GM21367 (cell line): ENCODE measurements around the gene ZDHHC7.
A peak's percentile ranks its signal among the peaks of the same experiment; 100 is the strongest.
"Not testable (repeated sequence)": the region's sequence is repeated elsewhere in the genome, so short reads cannot be mapped to it uniquely, and the experiment has no call there.

Source experiments
- ATAC-seq: cut with Tn5 transposase; IDR thresholded peaks from one replicate; pipeline ENCODE4 v1.9.1; 2021; ENCODE audit not compliant: unreplicated experiment

The ZDHHC7 gene, protein sequence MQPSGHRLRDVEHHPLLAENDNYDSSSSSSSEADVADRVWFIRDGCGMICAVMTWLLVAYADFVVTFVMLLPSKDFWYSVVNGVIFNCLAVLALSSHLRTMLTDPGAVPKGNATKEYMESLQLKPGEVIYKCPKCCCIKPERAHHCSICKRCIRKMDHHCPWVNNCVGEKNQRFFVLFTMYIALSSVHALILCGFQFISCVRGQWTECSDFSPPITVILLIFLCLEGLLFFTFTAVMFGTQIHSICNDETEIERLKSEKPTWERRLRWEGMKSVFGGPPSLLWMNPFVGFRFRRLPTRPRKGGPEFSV

DNA sequence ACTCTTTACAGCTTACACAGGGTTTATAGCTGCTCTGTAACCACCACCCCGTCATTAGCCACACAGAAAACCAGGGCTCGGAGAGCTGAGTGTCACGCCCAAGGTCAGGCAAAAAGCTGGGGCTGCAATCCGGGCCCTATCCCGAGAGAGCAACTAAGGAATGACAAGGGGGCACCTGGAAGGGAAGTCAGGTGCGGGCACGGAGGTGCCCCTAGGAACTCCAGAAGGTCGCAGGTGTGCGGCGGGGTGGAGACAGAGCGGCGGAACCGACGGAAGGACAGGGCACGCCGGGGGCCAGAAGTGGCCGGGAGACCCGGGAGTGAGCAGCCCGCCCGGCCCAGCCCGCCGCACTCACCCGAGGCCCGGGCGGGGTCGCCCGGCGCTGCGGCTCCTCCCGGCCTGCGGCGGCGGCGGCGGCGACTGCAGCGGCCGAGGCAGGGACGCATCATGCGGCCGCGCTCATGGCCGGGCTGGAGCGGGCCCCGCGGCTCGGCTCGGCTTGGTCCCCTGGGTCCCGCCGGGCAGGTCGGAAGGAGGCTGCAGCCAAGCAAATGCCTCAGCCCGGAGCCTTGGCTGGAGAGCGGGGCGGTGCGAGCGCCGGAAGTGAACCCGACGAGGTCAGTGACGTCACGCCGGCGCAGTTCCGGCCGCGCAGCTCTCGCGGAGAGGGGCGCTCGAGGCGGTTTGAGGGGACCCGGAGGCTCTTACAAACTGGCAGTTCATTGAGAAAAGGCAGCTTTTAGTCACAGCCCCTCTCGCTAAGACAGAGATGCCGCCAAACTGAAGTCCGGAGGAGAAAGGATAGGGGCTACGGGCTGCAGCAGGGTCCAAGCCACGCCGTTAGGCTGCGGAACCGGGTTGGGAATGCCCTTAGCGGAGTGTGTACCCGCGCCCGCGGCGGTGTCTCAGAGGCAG is at the start of gene ZDHHC7:
ZDHHC7 (minus strand) TSS at position 605 of the 915 bp plus-strand sequence. CDS start 20,917 bp downstream, outside the sequence.
- peak; percentile 87 for ATAC-seq

DNA sequence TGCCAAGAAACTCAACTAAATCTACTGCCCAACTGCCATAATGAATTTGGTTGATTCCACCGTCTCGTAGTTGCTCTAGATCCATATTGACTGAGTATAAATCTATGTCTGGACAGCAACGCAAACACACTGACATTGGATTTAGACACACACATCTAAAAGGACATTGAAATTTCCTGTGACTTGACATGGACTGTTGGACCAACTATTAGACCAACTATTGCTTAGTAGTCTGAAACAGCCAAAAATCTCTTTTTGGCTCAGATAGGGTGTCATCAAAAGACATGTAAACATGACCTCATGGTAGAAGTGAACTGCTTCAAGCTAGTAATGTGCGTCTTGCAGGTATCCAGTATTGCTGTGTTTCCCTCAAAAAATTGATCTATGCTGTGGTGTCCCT is 47.6 kb upstream of the ZDHHC7 start:
- ATAC-seq = no peak

DNA sequence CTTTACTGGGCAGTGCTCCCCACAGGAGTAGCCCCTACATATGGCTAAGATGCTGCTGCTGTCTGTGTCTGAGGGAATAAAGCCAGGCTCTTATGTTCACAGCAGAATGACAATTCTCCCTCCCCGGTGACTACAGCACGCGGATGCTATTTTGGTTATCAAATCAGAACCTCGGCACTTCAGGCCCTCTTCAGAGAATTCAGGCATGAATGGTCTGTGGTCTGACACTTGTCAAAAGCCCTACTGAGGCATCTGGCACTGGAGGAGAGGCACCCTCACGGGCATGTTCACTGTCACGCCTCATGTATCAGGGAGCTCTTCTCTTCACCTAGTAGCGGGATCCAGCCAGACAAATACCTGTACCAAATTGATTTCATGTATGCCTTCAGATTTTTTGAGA is 46.6 kb upstream of the ZDHHC7 start:
- ATAC-seq = no peak

DNA sequence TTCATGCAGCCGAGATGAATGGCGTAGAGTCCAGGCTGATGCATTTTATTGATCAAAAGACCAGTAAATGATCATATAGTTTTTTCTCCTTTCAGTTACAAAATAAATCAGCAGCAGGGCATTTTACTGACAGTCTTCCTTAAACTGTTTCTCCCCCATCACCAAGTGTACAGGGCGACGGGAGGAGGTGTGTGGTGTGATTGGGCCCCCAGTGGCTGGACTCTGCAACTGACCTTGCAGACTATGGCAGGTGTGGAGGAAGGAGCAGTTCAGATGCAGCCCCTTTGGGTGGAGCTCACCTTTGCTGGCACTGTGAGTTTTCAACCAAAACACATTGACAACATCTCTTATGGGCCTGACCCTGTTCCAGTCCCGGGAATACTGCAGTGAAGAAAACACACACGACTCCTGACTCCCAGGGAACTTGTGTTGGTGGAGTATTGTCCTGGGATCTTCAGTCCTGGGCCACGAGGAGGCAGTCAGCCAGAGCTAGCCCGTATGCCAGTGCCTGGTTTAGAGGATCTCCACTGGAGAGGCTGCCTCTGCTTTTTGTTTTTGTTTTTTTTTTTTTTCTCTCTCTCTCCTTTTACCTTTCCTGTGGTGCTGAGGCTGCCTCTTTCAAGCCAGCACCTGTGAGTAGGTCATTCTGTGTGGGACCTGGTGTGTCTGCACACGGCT is 46.0 kb upstream of the ZDHHC7 start:
- no peak for ATAC-seq

DNA sequence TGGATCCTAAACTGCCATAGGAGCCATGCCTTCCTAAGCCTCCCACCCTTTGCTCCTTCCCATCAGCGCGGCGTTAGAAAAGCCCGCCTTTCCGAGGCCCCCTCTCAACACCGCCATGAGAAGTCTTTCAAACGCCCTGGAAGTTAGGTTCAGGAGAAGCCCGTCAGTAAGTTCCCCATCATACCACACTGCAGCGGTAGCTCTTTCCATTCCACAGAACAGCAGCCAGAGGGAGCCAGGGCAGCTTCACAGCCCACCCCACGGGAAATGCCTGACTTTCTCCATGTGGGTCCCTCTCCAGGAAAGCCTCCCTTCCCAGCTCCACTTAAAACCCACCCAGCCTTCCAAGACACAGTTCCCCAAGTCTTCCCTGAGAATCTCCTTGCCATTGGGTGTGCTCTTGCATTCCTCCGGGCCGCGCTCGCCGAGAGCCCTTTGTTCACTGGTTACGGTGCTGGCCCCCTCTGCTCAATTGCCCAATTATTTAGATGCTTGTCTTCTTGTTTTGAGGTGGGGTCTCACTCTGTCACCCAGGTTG is 44.9 kb upstream of the ZDHHC7 start:
- no peak for ATAC-seq

DNA sequence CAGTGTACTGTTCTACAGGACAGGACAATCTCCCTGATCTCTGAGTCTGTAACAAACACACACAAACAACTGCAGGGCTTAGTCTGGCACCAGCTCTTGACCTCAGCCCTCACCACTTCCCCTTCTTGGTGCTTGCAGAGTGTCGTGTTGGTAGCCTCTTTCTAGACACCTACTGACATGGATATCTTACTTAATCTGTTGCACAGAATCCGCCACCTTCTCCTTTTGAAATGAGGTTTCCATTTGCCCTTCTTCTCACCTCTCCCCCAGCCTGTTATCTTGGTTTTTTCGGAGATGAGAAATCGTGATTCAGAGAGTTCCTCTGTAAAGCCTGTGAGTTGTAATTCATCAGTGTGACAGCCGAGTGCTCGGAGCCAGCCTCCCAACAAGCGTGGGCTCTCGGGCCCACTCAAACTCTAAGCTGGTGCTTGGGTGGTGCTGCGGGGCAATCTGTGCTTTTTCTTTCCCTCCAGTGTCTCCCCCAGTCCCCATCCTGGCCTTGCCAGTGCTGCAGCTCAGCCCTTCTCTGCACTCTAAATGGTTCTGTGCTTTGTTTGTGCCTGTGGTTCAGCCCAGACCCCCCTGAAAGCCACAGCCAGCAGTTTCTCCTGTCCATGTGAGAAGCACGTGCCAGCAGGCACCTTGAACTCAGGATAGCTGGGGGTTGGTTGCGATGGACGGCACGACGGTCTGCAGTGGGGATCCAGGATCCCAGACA is 44.3 kb upstream of the ZDHHC7 start:
- peak; percentile 87 for ATAC-seq

DNA sequence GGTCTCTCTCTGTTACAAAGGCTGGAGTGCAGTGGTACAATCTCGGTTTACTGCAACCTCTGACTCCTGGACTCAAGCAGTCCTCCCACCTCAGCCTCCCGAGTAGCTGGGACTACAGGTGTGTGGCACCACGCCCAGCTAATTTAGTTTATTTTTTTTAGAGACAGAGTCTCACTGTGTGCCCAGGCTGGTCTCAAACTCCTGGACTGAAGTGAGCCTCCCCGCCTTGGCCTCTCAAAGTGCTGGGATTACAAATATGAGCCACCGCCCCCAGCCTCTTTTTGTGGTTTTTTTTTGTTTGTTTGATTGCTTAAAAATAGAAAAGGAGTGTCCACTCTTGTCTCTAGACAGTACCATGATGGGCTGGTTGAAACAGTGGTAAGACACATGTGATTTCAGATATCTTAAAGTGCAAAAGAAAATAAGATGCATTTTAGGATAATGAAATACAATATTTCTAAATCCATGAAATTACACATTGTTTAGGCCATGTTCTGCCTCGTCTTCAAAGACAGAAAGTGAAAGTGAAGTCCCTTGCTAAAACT is 43.7 kb upstream of the ZDHHC7 start:
- no peak for ATAC-seq

DNA sequence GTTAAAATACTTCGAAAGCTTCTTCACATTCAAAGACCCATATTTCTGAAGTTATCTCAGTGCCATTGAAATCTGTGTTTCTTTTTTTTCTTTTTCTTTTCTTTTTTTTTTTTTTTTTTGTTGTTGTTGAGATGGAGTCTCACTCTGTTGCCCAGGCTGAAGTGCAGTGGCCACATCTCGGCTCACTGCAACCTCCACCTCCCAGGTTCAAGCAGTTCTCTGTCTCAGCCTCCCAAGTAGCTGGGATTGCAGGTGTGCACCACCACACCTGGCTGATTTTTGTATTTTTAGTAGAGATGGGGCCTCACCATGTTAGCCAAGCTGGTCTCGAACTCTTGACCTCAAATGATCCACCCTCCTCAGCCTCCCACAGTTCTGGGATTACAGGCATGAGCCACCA is 43.0 kb upstream of the ZDHHC7 start:
- not testable (repeated sequence) for ATAC-seq

DNA sequence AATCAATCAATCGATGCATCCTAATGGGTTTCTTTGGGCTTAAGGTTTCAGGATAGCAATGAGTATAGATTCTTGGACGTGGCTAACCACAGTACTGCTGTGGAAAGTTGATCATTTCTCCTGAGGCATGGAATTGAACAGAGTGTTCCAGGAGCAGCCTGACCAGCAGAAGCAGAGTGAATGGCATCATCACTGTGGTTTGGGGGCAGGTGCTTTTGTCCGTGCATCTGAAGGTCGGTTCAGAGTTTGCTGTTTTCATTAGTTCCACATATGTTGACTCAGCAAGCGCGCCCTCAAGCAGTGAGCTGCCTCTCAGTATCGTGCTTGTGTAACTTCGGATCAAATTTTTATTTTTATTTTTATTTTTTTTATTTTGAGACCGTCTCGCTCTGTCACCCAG is 41.2 kb upstream of the ZDHHC7 start:
- no peak for ATAC-seq

DNA sequence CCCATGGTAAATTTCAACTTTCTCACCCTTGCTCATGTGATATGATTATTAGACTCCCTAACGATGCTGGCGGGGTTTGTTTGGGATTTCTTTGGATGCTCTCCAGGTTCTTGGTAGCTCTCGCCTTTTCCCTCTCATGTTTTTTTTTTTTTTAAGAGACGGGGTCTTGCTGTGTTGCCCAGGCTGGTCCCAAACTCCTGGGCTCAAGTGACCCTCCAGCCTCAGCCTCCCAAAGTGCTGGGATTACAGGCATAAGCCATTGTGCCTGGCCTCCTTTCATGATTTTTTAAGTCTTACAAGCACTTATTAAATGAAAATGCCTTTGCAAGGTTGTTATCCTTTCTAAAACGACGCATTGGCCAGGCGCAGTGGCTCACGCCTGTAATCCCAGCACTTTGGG is 40.3 kb upstream of the ZDHHC7 start:
- no peak for ATAC-seq

DNA sequence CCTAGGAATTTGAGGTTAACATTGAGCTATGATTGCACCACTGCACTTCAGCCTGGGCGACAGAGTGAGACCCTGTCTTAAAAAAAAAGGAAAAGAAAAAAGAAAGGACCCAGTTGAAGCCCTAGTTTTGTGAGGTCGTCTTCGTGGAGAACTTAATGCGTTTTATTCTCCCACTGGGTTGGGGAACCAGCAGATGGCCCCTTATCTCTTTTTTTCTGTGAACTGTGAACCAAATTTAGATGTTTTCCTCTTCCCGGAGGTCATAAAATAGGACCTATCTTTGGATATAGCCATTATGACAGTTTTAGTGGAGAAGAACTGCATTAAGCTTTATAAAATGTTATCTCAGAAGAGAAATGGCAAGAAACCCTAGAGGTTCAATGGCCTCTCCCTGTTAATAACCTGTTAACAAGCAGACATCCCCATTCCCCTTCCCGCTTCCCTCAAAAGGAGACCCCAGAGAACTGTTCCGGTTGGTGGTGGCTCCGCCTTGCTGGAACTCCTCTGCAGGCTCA is 39.8 kb upstream of the ZDHHC7 start:
- ATAC-seq = no peak

DNA sequence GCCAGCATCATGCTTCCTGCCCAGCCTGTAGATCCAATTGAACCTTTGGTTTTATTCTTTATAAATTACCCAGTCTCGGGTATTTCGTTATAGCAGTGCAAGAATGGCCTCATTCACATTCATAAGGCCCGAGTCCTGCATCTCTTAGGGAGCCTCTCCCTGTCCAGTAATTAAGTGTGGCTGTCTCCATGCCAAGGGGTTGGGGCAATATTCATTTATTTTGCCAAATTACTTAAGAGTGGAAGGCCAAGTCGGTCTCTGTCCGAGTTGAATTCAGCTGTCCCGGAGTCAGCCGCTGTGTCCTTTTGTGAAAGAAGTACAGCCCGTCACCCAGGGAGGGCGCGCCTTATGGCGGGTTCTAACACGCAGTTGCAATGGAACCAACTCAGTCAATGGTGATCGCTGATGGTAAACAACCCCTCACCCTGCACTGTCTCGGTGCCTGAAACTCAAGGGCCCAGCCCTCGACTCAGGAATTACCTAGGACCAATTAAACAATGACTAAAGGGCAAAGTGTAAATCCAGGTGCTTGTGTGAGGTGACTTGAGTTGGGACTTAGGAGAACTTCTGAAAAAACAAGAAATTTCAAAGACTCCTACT is 38.5 kb upstream of the ZDHHC7 start:
- ATAC-seq = no peak

DNA sequence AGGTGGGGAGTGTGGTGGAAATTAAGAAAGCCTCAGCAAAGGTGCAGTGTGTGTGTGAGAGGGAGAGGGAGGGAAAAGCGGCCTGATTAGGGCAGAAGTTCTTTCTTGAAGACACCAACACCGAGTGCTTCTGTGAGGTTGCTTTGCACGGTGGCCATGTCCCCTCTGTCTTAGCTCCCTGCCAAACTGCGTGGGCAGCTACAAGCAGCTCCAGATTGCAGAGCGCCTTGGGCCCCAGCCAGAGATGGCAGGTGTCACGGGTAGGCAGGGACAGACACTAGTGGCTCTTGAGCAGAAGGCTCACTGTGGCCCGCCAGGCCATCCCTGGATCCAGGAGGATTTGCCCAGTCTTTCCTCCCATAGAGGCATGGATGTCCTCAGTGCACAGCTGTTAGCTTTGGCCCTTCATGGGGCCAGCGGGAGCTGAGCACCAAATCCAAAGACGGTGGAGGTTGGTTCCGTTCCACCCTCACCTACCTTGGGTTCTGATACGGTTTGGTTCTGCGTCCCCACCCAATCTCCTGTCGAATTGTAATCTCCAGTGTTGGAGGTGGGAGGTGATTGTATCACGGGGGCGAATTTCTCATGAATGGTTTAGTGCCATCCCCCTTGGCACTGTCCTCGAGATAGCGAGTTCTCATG is 37.7 kb upstream of the ZDHHC7 start:
- ATAC-seq = no peak

DNA sequence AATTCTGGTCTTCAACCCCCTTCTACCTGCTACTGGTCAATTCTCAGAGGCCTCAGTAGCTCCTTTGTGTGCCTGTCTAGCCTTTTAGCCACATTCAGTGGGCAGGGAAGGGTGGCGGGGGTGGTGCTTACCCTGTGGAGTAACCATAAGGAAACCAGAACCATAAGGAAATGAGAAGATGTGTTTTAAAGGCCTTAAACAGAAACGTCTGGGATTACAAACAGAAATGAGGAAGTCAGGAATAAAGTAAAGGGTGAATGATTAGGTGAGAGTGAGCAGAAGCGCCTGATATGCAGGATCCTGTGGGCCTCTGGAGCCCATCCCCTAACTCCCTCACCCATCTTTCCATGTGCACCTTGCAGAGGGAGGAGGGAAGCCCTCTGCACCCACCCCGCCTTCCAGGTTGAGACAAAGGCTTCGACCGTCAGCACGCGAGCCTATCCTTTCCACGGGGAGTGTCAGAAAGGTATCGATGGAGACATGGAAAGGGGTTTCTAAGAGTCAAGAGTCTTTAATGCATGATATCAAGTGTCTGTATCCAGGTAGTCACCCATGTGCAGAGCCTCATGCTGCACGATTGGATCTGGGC is 36.6 kb upstream of the ZDHHC7 start:
- ATAC-seq = no peak

DNA sequence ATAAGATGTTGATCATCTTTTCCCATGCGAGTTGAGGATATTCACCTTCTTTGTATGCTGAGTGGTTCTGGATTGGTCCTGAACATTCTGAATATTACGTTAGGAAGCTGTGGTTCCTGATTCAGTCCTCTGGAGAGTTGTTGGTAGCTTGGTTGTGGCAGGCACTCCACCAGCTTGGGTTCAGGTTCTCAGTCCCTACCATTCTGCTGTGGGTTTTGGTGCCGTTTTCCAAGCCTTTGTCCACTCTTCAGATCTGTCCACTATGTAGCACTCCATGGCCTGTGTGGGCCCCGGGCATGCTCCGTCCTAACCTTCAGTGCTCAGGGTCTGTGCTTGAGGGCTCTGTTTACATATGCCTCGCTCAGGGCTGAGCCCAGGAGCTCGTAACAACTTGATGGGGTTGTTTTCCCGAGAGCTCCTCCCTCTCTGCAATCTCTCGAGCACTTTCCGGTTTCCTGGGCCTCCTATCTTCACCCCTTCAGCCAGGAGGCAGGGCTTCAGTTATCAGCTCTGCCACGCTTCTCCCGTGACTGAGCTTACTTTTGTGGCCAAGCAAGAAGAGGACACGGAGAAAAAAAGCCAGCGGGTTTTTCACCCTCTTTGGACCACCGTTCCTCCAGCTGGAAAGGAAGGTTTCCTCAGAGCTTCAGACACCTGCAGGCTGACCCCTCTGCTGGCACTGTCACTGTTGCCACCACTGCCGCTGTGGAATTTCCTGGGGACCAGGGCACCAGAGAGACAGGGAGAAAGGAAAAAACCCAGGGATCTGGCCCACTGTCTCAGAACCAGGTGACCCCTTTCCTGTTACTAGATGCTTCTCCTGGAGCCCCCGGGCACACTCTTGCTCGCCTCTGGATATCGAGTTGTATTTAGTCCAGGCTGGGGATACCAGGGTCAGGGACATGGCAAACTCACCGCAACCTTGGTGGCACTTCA is 35.9 kb upstream of the ZDHHC7 start:
- no peak for ATAC-seq

DNA sequence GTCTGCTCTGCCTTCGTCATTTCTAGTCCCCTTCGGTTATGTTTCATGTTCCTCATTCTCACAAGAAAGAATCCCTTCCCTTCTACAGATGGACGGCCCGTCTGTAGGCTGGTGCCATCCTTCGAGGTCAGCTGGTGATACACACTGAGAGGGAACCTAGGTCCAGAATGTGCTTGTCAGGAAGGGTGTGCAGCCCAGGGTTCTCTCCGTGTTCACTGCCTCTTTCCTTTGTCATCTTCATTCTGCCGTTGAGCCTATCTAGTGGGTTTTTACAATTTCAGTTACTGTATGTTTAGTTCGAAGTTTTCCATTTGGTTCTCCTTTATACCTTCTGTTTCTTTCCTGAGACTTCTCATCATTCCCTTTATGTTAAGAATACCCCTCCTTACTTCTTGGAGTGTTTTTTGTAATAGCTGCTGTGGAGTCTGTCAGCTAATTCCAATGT is 35.2 kb upstream of the ZDHHC7 start:
- ATAC-seq = no peak

DNA sequence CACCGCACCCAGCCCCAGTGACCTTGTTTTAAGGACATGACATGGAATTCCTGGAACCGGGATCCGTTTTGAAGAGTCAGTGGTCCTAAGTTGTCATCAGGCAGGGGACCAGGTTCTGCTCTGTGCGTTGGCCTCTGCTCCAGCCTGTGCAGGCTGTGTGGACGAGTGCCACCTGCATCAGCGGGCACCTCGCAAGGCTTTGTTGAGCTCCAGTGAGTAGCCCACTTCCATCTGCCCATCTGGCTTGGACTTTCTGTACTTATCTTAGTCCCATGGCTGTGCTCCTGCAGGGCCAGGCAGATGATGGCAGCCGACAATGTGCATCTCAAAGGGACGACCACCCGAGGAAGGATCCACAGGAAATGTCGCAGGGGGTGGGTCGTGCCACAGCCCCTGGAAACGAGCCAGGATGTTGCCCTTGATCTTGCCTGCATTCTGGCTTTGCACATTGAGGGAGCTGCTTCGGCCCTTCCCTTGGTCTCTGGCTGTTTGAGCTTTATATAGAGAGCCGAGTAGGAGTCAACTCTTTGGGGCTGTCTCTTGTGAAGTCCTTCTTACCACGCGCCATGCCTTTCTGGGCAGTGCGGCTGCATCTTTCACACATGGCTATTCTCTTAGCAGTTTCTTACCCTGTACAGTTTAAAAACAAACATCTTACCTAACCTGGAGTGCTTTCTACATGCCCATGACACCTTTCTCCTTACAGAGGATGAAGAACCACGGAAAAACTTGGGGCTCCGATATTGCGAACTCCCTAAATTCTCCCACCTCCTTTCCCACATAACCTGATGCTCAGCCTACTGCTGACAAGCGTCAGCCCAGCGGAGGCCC is 34.5 kb upstream of the ZDHHC7 start:
- no peak for ATAC-seq
